KMS-11 (cell line): ENCODE measurements around the gene SLC7A4.

Source experiments
- H2AFZ ChIP-seq: fragments of 200-600 bp; sonication (generic); 2 replicates; pipeline ENCODE4 v1.6.1; 2016; ENCODE audit warnings: antibody characterized with exemption, mixed run types, low read depth
- H3K27ac ChIP-seq: fragments of 200-600 bp; sonication (generic); 2 replicates; pipeline ENCODE4 v1.6.1; 2016; ENCODE audit warnings: mild to moderate bottlenecking, mixed run types
- H3K27me3 ChIP-seq: fragments of 200-600 bp; sonication (generic); 2 replicates; pipeline ENCODE4 v1.6.1; 2017; ENCODE audit warnings: mild to moderate bottlenecking, low read depth, mixed run types, moderate library complexity; ENCODE audit not compliant: insufficient read depth
- H3K36me3 ChIP-seq: fragments of 200-600 bp; sonication (generic); 2 replicates; pipeline ENCODE4 v1.6.1; 2017; ENCODE audit warnings: mild to moderate bottlenecking, mixed run types; ENCODE audit not compliant: insufficient read depth
- H3K4me1 ChIP-seq: fragments of 200-600 bp; sonication (generic); 2 replicates; pipeline ENCODE4 v1.6.1; 2016; ENCODE audit warnings: mild to moderate bottlenecking, low read depth, mixed run types; ENCODE audit not compliant: poor library complexity, severe bottlenecking
- H3K4me2 ChIP-seq: fragments of 200-600 bp; sonication (generic); 2 replicates; pipeline ENCODE4 v1.7.0; 2016; ENCODE audit warnings: mild to moderate bottlenecking, mixed run types
- H3K4me3 ChIP-seq: fragments of 200-600 bp; sonication (generic); IDR thresholded peaks from 2 replicates; pipeline ENCODE4 v1.6.1; 2017; ENCODE audit warnings: low read depth, low read length, mixed read lengths; ENCODE audit not compliant: insufficient read depth
- H3K79me2 ChIP-seq: fragments of 200-600 bp; sonication (generic); 2 replicates; pipeline ENCODE4 v1.6.1; 2016; ENCODE audit warnings: low read depth, mixed run types; ENCODE audit not compliant: insufficient read depth
- H3K9ac ChIP-seq: fragments of 200-600 bp; sonication (generic); 2 replicates; pipeline ENCODE4 v1.6.1; 2016; ENCODE audit warnings: mild to moderate bottlenecking, mixed run types
- H4K20me1 ChIP-seq: fragments of 200-600 bp; sonication (generic); 2 replicates; pipeline ENCODE4 v1.6.1; 2016; ENCODE audit warnings: mild to moderate bottlenecking, mixed run types; ENCODE audit not compliant: insufficient read depth
- CTCF ChIP-seq: fragments of 200-600 bp; sonication (generic); conservative IDR thresholded peaks from 2 replicates; pipeline ENCODE4 v1.6.1; 2017; ENCODE audit warnings: low read depth, mild to moderate bottlenecking, antibody characterized with exemption, low read length, moderate library complexity, mixed read lengths

The SLC7A4 gene

GRCh38 chr22:21032037-21032867 lies at the start of gene SLC7A4:
SLC7A4 (minus strand) TSS chr22:21032561; CDS start chr22:21031812, 749 bp downstream.
- H3K27ac ChIP-seq, result no peak within 1 kb of the TSS
- H3K27me3 ChIP-seq, result peaks cover 3% of the 10 kb centered on the region; the same call in 1 of the 2 replicates
- no peaks in the 10 kb centered on the region for H3K4me1 ChIP-seq
- no peak within 1 kb of the TSS for H3K4me3 ChIP-seq
- H3K4me2 ChIP-seq, result no peak within 1 kb of the TSS
- no peaks in the 10 kb centered on the region for H4K20me1 ChIP-seq
- no peak for TF ChIP-seq CTCF
- no peaks in the 10 kb centered on the region for H3K36me3 ChIP-seq
- no peaks in the 10 kb centered on the region for H3K79me2 ChIP-seq
- H3K9ac ChIP-seq, result no peak within 1 kb of the TSS
- no peak within 1 kb of the TSS for H2AFZ ChIP-seq

GRCh38 chr22:21080435-21081137 lies 48.2 kb upstream of the SLC7A4 start:
- Histone ChIP-seq H3K4me1 (no peaks in the 10 kb centered on the region), H3K36me3 (no peaks in the 10 kb centered on the region), H3K79me2 (no peaks in the 10 kb centered on the region), H2AFZ (no peak overlapping the region), H3K4me3 (no peak overlapping the region), H3K27ac (no peak overlapping the region), H3K4me2 (no peak overlapping the region), H3K9ac (no peak overlapping the region), H4K20me1 (no peaks in the 10 kb centered on the region), H3K27me3 (no peaks in the 10 kb centered on the region)
- TF ChIP-seq CTCF, result no peak

- no peaks in the 10 kb centered on the region for H3K27me3 ChIP-seq
- no peak overlapping the region for H3K27ac ChIP-seq
- TF ChIP-seq CTCF, result no peak
- no peak overlapping the region for H3K4me2 ChIP-seq
- H4K20me1 ChIP-seq, result no peaks in the 10 kb centered on the region
- no peaks in the 10 kb centered on the region for H3K79me2 ChIP-seq
- no peak overlapping the region for H3K4me3 ChIP-seq
- no peaks in the 10 kb centered on the region for H3K4me1 ChIP-seq
- H3K9ac ChIP-seq, result no peak overlapping the region
- no peak overlapping the region for H2AFZ ChIP-seq
- no peaks in the 10 kb centered on the region for H3K36me3 ChIP-seq
Measured at GRCh38 chr22:21079493-21079892, 47.1 kb upstream of the SLC7A4 start.

- H3K4me3 ChIP-seq, result no peak overlapping the region
- H3K36me3 ChIP-seq, result no peaks in the 10 kb centered on the region
- H4K20me1 ChIP-seq, result no peaks in the 10 kb centered on the region
- no peaks in the 10 kb centered on the region for H3K27me3 ChIP-seq
- no peak overlapping the region for H3K9ac ChIP-seq
- H3K4me2 ChIP-seq, result no peak overlapping the region
- no peaks in the 10 kb centered on the region for H3K79me2 ChIP-seq
- no peak for TF ChIP-seq CTCF
- no peak overlapping the region for H3K27ac ChIP-seq
- no peak overlapping the region for H2AFZ ChIP-seq
- no peaks in the 10 kb centered on the region for H3K4me1 ChIP-seq
Measured at GRCh38 chr22:21078916-21079315, 46.6 kb upstream of the SLC7A4 start.
